ENCODE data around the gene ETS1.

The ETS1 gene

GRCh38 chr11:128420951-128421350 is 166.4 kb downstream of the ETS1 start:
- DNase-seq, result no peak

DNA sequence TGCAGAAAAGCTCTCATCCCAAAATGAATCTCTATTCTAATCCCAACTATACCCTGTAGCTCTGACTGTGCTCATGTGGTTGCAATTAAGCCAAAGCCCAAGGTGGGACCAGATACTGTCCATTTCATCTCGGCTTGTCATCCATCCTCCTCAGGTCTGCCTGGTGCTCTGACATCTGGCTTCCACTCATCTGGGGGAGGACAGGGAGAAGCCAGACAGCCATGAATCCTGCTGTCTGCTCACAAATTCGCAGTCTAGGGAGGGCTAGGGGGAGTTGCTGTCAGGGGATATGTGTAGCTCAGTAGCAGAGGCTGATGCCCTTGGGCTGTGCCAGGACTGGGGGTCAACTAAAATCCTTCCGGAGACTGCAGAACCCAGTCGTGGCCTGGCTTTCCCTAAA is 167.1 kb downstream of the ETS1 start:
- no peak for DNase-seq

DNA sequence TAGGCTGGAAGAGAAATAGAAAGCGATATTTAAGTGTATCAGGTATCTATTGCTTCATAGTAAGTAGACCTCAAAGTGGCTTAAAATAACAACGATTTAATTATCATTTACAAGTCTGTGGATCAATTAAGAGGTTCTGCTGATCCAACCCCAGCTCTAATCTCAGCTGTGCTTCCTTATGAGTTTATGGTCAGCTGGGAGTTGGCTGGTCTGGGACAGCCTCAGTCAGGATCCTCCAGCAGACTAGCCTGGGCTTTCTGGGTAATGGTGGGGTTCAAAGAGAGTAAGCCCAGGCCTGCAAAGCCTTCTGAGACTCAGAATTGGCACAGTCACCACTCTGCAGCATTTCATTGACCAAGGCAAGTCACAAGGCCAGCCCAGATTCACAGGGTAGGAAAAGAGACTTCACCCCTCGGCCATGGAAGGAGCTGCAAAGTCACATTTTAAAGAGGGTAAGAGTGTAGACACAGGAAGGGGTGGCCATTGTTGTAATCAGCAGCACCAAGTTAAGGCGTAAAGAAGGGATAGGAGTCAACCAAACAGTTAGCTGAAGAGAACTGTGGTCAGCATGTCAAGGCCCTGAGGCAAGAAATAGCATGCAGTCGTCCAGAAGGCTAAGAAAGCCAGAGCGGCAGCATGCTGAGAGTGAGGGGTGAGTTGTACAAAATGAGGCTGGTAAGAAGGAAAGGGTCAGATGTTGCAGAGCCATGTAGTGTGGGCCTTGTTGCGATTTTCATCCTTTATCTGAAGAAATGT is 168.2 kb downstream of the ETS1 start:
- no peak for DNase-seq

- DNase-seq, result no peak
These were observed 169.6 kb downstream of the ETS1 start for GRCh38 chr11:128417607-128418324.

GRCh38 chr11:128416976-128417375 is 170.4 kb downstream of the ETS1 start:
- no peak for DNase-seq

GRCh38 chr11:128415539-128415938 is 171.8 kb downstream of the ETS1 start:
- DNase-seq, result peak; percentile 30

DNA sequence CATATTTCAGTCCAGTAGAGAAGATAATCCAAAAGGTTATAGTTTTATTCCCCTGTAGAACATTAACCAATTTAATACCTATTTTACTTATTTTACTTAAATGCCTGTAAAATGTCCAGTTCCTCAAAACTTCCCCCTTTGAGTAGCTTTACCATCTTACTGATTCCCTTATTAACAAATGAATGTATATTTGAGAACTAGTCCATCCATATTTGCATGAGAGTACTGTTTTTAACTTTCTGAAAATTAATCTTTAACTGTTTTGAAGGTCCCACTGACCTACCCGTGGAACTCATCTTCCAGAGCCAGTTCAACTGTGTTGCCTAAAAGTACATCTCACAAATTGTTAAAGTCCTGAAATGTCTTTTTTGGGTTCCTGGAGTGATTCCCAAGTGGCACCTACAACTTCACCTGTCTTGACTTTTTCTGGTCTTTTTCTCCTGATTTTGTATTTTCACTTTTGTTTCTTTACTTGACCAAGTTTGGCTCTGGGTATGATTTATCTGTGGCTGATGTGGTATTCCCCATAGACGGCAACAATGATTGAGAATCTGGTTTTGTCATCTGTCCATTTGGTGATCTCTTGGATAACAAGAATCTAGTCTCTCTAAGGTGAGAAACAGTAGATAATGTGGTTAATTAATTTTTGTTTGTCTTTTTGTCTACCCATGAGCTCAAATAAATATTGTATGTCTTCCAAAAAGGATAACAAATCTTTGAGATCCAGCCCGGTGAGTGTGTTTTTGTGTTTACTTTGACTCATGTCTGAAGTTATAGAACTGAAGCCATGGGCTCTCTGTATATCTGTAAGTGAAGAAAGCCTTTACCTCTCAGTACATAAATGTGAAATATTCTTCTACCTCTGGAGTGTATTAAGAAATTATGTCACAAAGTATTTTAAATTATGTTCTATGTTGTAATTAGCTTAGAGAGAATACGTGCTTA is 174.2 kb downstream of the ETS1 start:
- DNase-seq, result no peak

- no peak for DNase-seq
These were observed 175.5 kb downstream of the ETS1 start for GRCh38 chr11:128411812-128412211.

DNA sequence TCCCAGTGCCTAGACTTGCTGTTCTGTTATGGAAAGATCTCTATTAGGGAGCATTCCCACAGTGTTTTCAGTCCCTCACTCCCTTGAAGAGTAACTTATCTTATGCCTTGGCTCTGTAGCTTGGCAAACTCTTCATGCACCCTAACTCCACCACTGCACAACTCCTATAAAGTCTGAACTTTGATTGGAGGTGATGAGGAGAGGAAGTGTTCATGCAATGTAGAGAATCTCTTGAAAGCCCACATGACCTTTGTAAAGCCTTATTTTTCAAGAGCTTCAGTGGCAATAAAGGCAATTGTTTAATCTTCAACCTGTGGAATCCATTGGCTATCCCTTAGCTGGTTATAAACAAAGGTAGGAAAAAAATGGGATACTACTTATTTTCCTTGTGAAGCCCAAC is 176.2 kb downstream of the ETS1 start:
- no peak for DNase-seq

- DNase-seq, result no peak
These were observed 177.9 kb downstream of the ETS1 start for GRCh38 chr11:128409476-128409875.
